Thyroid gland (tissue), 4 donors: ENCODE results near the gene FAM25C. TPM values are rescaled to one million over a fixed set of nuclear protein-coding genes. Genes with fewer than 3 reads are reported as not detected.

Source experiments
- small RNA-seq: library from RNA; depleted of rRNA; stranded (forward); fragments of <200 nt; gene quantifications from one replicate; pipeline ENCODE3, GENCODE V24; 2016
- total RNA-seq, 4 donors: library from RNA; depleted of rRNA; stranded (reverse); fragments of >200 nt; gene quantifications; one replicate each; pipeline ENCODE4 v1.2.3, GENCODE V29; 2016

Gene FAM25C
- total RNA-seq, 4 donors from 2014 or later: not detected

Small RNAs within 50 kb of the gene (small RNA-seq; reads per million reads assigned to genes)
- gene RNA5SP315: not detected

Other genes with a start within 250 kb of the FAM25C start
- gene SYT15B, start 236.2 kb downstream of the FAM25C start, total RNA-seq: 1 to 10 TPM in 3 of 4 donors, under 1 TPM in 1; 0.21 to 4.6 (median 2.1) TPM
- not detected for gene NPY4R2, start 81.1 kb downstream of the FAM25C start, total RNA-seq